Activated naive CD8-positive, alpha-beta T cell (primary cell): Measurements from ENCODE around the gene PLCH2.
"Not testable (repeated sequence)": the region's sequence is repeated elsewhere in the genome, so short reads cannot be mapped to it uniquely, and the experiment has no call there.

Source experiments
- H3K27ac Mint-ChIP-seq: one replicate; pipeline ENCODE4 v1.8.0; 2021; ENCODE audit warnings: mixed read lengths
- H3K27me3 Mint-ChIP-seq: one replicate; pipeline ENCODE4 v1.8.0; 2021; ENCODE audit warnings: mixed read lengths
- H3K36me3 Mint-ChIP-seq: one replicate; pipeline ENCODE4 v1.8.0; 2021; ENCODE audit warnings: mixed read lengths
- H3K4me1 Mint-ChIP-seq: one replicate; pipeline ENCODE4 v1.8.0; 2021; ENCODE audit warnings: low read depth, mixed read lengths
- H3K4me3 Mint-ChIP-seq: one replicate; pipeline ENCODE4 v1.8.0; 2021; ENCODE audit warnings: mild to moderate bottlenecking, mixed read lengths
- H3K9me3 Mint-ChIP-seq: one replicate; pipeline ENCODE4 v1.8.0; 2021; ENCODE audit warnings: low read depth, mixed read lengths

Gene PLCH2

DNA sequence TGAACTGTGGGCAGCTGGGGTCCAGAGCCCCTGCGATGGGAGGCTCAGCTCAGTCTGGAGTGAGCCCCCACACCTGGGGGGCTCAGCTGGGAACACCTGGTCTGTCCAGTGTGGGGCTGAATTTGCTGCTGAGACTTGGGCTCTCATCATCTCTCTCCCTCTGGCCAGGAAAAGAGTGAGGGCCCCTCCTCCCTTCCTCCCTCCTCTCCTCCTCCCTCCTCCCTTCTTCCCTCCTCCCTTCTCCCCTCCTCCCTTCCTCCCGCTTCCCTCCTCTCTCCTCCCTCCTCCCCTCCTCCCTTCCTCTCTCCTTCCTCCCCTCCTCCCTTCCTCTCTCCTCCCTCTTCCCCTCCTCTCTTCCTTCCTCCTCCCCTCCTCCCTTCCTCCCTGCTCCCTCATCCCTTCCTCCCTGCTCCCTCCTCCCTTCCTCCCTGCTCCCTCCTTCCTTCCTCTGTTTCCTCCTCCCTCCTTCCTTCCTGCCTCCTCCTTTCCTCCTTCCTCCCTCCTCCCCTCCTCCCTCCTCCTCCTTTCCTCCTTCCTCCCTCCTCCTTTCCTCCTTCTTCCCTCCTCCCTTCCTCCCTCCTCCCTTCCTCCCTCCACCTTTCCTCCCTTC is 40.2 kb upstream of the PLCH2 start:
- H3K36me3 Mint-ChIP-seq: no peaks in the 10 kb centered on the region
- no peaks in the 10 kb centered on the region for H3K4me1 Mint-ChIP-seq
- H3K9me3 Mint-ChIP-seq: no peaks in the 10 kb centered on the region
- H3K27ac Mint-ChIP-seq: no peak overlapping the region
- no peaks in the 10 kb centered on the region for H3K27me3 Mint-ChIP-seq
- H3K4me3 Mint-ChIP-seq: no peak overlapping the region

DNA sequence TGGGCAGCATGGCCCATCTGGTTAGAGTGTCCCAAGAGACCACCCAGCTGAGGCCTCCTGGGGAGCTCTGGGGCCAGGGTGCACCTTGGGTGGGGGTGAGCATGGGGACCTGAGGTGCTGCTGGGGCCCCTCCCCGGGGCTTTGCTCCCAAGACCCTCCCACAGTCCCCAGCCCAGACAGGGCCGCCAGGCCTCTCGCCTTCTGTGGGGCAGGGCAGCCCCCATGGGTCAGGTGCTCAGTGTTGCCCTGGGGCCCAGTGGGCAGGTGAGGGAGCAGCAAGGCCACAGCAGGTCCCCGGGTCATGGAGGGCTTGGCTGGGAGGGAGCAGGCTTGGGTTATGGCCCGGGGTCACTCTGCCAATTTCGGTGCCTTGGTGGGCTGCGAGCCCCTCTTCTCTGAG is 39.2 kb upstream of the PLCH2 start:
- no peaks in the 10 kb centered on the region for H3K9me3 Mint-ChIP-seq
- no peaks in the 10 kb centered on the region for H3K27me3 Mint-ChIP-seq
- no peaks in the 10 kb centered on the region for H3K4me1 Mint-ChIP-seq
- H3K36me3 Mint-ChIP-seq: no peaks in the 10 kb centered on the region
- no peak overlapping the region for H3K27ac Mint-ChIP-seq
- no peak overlapping the region for H3K4me3 Mint-ChIP-seq

GRCh38 chr1:2437617-2438016 is 38.5 kb upstream of the PLCH2 start:
- H3K27ac Mint-ChIP-seq: peak overlapping the region; percentile 4

GRCh38 chr1:2438038-2438437 is 38.1 kb upstream of the PLCH2 start:
- H3K36me3 Mint-ChIP-seq: no peaks in the 10 kb centered on the region
- no peaks in the 10 kb centered on the region for H3K27me3 Mint-ChIP-seq
- no peaks in the 10 kb centered on the region for H3K4me1 Mint-ChIP-seq
- no peak overlapping the region for H3K27ac Mint-ChIP-seq
- no peaks in the 10 kb centered on the region for H3K9me3 Mint-ChIP-seq
- H3K4me3 Mint-ChIP-seq: no peak overlapping the region

More at GRCh38 chr1:2437617-2438016, 38.5 kb upstream of the PLCH2 start:
- Mint-ChIP-seq H3K9me3 (no peaks in the 10 kb centered on the region), H3K36me3 (no peaks in the 10 kb centered on the region), H3K4me3 (no peak overlapping the region), H3K4me1 (no peaks in the 10 kb centered on the region), H3K27me3 (no peaks in the 10 kb centered on the region)

GRCh38 chr1:2438641-2439040 is 37.4 kb upstream of the PLCH2 start:
- H3K27me3 Mint-ChIP-seq: no peaks in the 10 kb centered on the region
- H3K27ac Mint-ChIP-seq: no peak overlapping the region
- no peak overlapping the region for H3K4me3 Mint-ChIP-seq
- no peaks in the 10 kb centered on the region for H3K9me3 Mint-ChIP-seq
- no peaks in the 10 kb centered on the region for H3K4me1 Mint-ChIP-seq
- no peaks in the 10 kb centered on the region for H3K36me3 Mint-ChIP-seq

DNA sequence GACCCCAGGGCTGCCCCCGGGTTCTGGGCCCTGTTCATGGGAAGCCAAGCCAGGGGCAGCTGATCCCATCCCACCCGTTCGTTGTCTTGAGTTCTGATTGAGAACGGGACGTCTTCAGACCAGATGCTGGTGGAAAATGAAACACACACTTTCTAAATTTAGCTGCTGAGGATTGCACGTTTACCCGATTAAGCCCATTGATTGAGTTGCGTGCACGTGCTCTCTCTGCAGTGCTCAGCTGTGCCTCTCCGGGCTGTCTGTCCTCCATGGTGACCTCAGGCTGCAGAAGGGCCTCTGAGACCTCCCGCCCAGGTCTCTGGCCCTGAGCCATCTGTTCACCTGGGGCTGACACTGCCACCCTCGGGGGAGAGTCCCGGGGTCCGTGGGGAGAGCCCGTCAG is 36.7 kb upstream of the PLCH2 start:
- H3K4me3 Mint-ChIP-seq: no peak overlapping the region
- H3K36me3 Mint-ChIP-seq: no peaks in the 10 kb centered on the region
- H3K4me1 Mint-ChIP-seq: no peaks in the 10 kb centered on the region
- no peak overlapping the region for H3K27ac Mint-ChIP-seq
- no peaks in the 10 kb centered on the region for H3K27me3 Mint-ChIP-seq
- H3K9me3 Mint-ChIP-seq: no peaks in the 10 kb centered on the region

DNA sequence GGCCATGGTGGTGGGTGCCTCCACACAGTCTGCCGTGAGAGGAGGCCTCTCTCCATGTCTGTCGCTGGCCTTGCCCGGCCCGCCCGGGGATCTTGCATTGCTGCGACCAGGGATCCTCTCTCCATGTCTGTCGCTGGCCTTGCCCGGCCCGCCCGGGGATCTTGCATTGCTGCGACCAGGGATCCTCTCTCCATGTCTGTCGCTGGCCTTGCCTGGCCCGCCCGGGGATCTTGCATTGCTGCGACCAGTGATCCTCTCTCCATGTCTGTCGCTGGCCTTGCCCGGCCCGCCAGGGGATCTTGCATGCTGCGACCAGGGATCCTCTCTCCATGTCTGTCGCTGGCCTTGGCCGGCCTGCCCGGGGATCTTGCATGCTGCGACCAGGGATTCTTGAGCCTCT is 35.7 kb upstream of the PLCH2 start:
- H3K9me3 Mint-ChIP-seq, H3K4me1 Mint-ChIP-seq, H3K36me3 Mint-ChIP-seq, H3K4me3 Mint-ChIP-seq, H3K27ac Mint-ChIP-seq, H3K27me3 Mint-ChIP-seq: not testable (repeated sequence)

- no peaks in the 10 kb centered on the region for H3K27me3 Mint-ChIP-seq
- no peaks in the 10 kb centered on the region for H3K4me1 Mint-ChIP-seq
- no peak overlapping the region for H3K4me3 Mint-ChIP-seq
- no peaks in the 10 kb centered on the region for H3K9me3 Mint-ChIP-seq
- no peaks in the 10 kb centered on the region for H3K36me3 Mint-ChIP-seq
- H3K27ac Mint-ChIP-seq: no peak overlapping the region
These were observed 34.3 kb upstream of the PLCH2 start for GRCh38 chr1:2441746-2442145.

GRCh38 chr1:2442661-2443060 is 33.4 kb upstream of the PLCH2 start:
- no peaks in the 10 kb centered on the region for H3K4me1 Mint-ChIP-seq
- H3K9me3 Mint-ChIP-seq: no peaks in the 10 kb centered on the region
- no peak overlapping the region for H3K27ac Mint-ChIP-seq
- peak overlapping the region; percentile 54 for H3K4me3 Mint-ChIP-seq
- H3K36me3 Mint-ChIP-seq: no peaks in the 10 kb centered on the region
- H3K27me3 Mint-ChIP-seq: no peaks in the 10 kb centered on the region

DNA sequence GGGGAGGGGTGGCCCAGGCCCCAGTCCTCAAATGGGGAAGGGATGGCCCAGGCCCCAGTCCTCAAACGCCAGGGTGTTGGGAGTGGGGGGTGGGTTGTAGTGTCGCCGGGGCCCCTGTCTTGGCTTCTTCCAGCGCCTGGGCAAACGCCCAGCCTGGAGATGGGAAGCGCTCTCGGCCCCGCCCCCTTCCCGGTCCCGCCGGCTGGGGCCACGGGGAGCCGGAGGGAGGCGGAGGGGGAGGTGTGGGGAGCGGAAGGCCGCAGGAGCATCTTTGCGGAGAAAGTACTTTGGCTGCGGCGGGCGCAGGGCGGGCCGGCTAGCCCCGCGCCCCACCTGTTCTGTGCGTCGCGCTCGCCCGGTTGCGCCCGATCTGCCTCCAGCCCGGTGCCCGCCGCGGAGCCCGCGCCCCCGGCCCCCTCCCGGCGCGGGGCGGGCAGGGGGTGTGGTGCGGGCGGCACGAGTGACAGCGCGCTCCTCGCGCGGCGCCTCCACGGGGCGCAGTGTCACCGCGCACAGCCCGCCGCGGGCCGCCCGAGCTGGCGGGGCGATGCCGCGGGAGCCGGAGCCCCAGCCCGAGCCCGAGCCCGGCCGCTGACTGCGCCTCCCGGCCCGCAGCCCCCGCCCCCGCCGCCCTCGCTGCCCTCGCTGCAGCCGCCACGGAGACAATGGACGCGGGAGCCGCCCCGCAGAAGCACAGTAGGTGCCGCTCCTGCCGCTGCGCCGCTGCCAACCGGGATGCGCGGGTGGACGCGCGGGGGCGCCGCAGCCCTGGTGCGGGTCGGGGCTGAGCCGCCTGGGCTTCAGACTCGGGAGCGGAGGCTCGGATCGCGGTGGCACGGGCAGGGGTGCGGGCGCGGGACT is 32.6 kb upstream of the PLCH2 start:
- Mint-ChIP-seq H3K9me3 (no peaks in the 10 kb centered on the region), H3K4me1 (no peaks in the 10 kb centered on the region), H3K4me3 (no peak overlapping the region)

DNA sequence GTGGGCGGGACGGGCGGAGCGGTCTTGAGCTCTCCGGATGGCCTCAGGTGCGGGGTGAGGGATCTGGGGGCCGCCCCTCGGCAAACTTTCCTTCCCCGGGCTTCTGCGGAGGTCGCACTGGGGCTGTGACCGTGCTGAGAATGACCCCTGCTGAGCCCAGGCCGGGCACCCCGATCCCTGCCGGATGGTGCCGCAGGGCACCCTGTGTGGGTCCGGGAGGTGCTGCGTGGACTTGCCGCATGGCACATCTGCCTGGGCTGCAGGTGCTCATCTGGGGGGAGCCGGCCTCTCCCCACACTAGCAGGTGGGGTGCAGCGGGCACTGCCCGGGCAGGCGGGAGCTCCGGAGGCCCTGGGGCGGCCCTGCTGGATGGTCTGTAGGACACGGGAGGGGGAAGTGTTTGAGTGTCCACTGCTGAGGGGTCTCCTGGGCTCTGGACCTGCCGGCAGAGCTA is 31.9 kb upstream of the PLCH2 start:
- no peak overlapping the region for H3K27ac Mint-ChIP-seq
- no peaks in the 10 kb centered on the region for H3K9me3 Mint-ChIP-seq
- H3K36me3 Mint-ChIP-seq: no peaks in the 10 kb centered on the region
- no peaks in the 10 kb centered on the region for H3K4me1 Mint-ChIP-seq
- H3K4me3 Mint-ChIP-seq: no peak overlapping the region
- no peaks in the 10 kb centered on the region for H3K27me3 Mint-ChIP-seq

More for the DNA sequence above, 32.6 kb upstream of the PLCH2 start:
- Mint-ChIP-seq H3K27ac (no peak overlapping the region), H3K36me3 (no peaks in the 10 kb centered on the region), H3K27me3 (no peaks in the 10 kb centered on the region)

DNA sequence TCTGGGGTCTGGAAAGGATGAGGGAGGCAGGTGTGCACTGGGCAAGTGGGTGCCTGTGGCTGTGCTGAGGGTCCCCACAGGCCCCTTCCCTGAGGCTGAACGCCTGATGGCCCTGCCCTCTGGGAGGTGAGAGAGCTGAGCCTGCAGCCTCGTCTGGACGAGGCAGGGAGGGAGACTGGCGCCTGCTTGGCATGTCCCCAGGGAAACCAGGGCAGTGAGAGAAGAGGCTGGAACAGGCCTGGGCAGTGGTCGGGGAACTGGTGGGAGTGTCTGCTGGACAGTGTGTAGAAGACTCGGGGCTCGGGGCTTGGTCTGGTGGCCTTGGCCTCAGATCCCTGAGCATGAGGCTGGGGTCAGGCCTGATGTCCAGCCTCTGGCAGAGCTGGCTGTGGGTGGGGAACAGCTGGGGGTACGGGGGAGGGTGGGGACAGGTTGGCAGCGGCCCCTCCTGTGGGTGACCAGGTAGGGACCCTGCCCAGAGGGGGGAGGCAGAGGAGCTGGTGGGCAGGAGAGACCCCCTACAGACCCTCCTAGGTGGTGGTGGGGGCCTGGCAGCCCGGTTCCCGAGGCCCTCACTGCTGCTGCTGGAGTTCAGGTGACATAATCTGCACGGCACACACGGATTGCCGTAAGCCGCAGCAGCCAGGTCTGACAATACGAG is 30.8 kb upstream of the PLCH2 start:
- H3K9me3 Mint-ChIP-seq: no peaks in the 10 kb centered on the region
- no peaks in the 10 kb centered on the region for H3K27me3 Mint-ChIP-seq
- H3K4me1 Mint-ChIP-seq: no peaks in the 10 kb centered on the region
- no peak overlapping the region for H3K27ac Mint-ChIP-seq
- H3K4me3 Mint-ChIP-seq: no peak overlapping the region
- no peaks in the 10 kb centered on the region for H3K36me3 Mint-ChIP-seq

DNA sequence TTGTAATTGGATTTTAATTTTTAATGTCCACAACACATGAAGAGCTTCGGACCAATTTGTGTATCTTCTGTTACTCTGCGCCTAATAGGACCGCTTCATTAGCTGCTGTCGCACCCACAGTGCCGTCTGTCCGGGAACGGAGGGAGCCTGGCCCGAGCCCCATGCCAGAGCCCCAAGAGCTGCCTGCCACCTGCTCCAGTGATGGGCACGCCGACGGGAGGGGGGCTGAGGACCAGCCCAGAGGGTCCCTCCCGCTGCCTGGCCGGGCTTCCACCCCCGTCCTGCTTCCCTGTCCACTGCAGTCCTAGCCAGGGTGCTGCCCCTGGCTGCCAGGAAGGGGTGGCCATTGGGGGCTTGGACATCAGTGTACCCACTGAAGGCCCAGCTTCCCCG is 30.3 kb upstream of the PLCH2 start:
- H3K4me1 Mint-ChIP-seq: no peaks in the 10 kb centered on the region
- H3K27ac Mint-ChIP-seq: no peak overlapping the region
- no peaks in the 10 kb centered on the region for H3K9me3 Mint-ChIP-seq
- H3K27me3 Mint-ChIP-seq: no peaks in the 10 kb centered on the region
- H3K4me3 Mint-ChIP-seq: no peak overlapping the region
- no peaks in the 10 kb centered on the region for H3K36me3 Mint-ChIP-seq

- no peaks in the 10 kb centered on the region for H3K4me1 Mint-ChIP-seq
- H3K9me3 Mint-ChIP-seq: no peaks in the 10 kb centered on the region
- H3K27ac Mint-ChIP-seq: no peak overlapping the region
- H3K4me3 Mint-ChIP-seq: no peak overlapping the region
- H3K36me3 Mint-ChIP-seq: no peaks in the 10 kb centered on the region
- H3K27me3 Mint-ChIP-seq: no peaks in the 10 kb centered on the region
These were observed 29.7 kb upstream of the PLCH2 start for GRCh38 chr1:2446394-2446793.

GRCh38 chr1:2446861-2447260 is 29.2 kb upstream of the PLCH2 start:
- Mint-ChIP-seq H3K4me1 (no peaks in the 10 kb centered on the region), H3K36me3 (no peaks in the 10 kb centered on the region)

More at GRCh38 chr1:2446861-2447260, 29.2 kb upstream of the PLCH2 start:
- Mint-ChIP-seq H3K27ac (no peak overlapping the region), H3K9me3 (no peaks in the 10 kb centered on the region), H3K27me3 (no peaks in the 10 kb centered on the region), H3K4me3 (no peak overlapping the region)
